Natural killer cell treated with Interleukin-12 subunit alpha and Interleukin-12 subunit beta and Interleukin-15 and Interleukin-18, amount 100 ng/mL, for 72 hours (primary cell): ENCODE data around the gene ZNF521. TPM values are rescaled to one million over a fixed set of nuclear protein-coding genes. Genes with fewer than 3 reads are reported as not detected.

Source experiments
- ATAC-seq, 2 donors: fragments of 150-1000 bp; cut with Tn5 transposase in 1 of 2; sonication (Bioruptor Pico), chemical (Tn5 transposase) in 1 of 2; 2 replicates each; pipeline ENCODE4 v1.10.0; 2021
- DNase-seq: peaks from one replicate; pipeline ENCODE4 v3.0.0; 2022; ENCODE audit warnings: low spot score
- H3K27ac Mint-ChIP-seq, 2 donors: 1 replicate in 1 of 2; 2 replicates in 1 of 2; pipeline ENCODE4 v1.8.0; 2022; ENCODE audit warnings: mixed read lengths in 2 of 2, mild to moderate bottlenecking in 1 of 2, moderate library complexity in 1 of 2
- H3K27me3 Mint-ChIP-seq, 2 donors: 1 replicate in 1 of 2; 2 replicates in 1 of 2; pipeline ENCODE4 v1.8.0; 2022; ENCODE audit warnings: mixed read lengths in 2 of 2
- H3K36me3 Mint-ChIP-seq: one replicate; pipeline ENCODE4 v1.8.0; 2022; ENCODE audit warnings: mixed read lengths
- H3K4me1 Mint-ChIP-seq, 2 donors: 1 replicate in 1 of 2; 2 replicates in 1 of 2; pipeline ENCODE4 v1.8.0; 2022; ENCODE audit warnings: low read depth in 2 of 2, mixed read lengths in 2 of 2, mild to moderate bottlenecking in 1 of 2
- H3K4me3 Mint-ChIP-seq: one replicate; pipeline ENCODE4 v1.8.0; 2022; ENCODE audit warnings: mixed read lengths
- H3K9me3 Mint-ChIP-seq: 2 replicates; pipeline ENCODE4 v1.8.0; 2022; ENCODE audit warnings: mixed read lengths
- total RNA-seq, 2 donors: library from RNA; stranded (reverse); gene quantifications; one replicate each; pipeline ENCODE4 v1.2.3, GENCODE V29; 2022

The ZNF521 gene
- total RNA-seq, 2 donors from 2014 or later, result 1.8 TPM; not detected in 1

GRCh38 chr18:25140124-25140961, 211.6 kb downstream of the ZNF521 start:
- Mint-ChIP-seq H3K4me1 (no peaks in the 10 kb centered on the region), H3K36me3 (no peaks in the 10 kb centered on the region), H3K27me3 (peaks cover 2 to 8% of the 10 kb centered on the region in 2 donors), H3K9me3 (no peaks in the 10 kb centered on the region), H3K4me3 (no peak overlapping the region), H3K27ac (no peak overlapping the region)
- DNase-seq (no peak), ATAC-seq (no peak)

- ATAC-seq, result no peak
- H3K36me3 Mint-ChIP-seq, result no peaks in the 10 kb centered on the region
- H3K27me3 Mint-ChIP-seq, result peaks cover 2 to 8% of the 10 kb centered on the region in 2 donors
- no peaks in the 10 kb centered on the region for H3K4me1 Mint-ChIP-seq
- H3K4me3 Mint-ChIP-seq, result no peak overlapping the region
- H3K27ac Mint-ChIP-seq, result no peak overlapping the region
- no peaks in the 10 kb centered on the region for H3K9me3 Mint-ChIP-seq
- no peak for DNase-seq
Observed at GRCh38 chr18:25137197-25137472, 214.8 kb downstream of the ZNF521 start.

- Mint-ChIP-seq H3K27ac (no peak overlapping the region), H3K9me3 (no peaks in the 10 kb centered on the region), H3K27me3 (peaks cover 2 to 8% of the 10 kb centered on the region in 2 donors), H3K4me3 (no peak overlapping the region), H3K4me1 (no peaks in the 10 kb centered on the region), H3K36me3 (no peaks in the 10 kb centered on the region)
- DNase-seq, result no peak
- ATAC-seq, result no peak
Observed at GRCh38 chr18:25136416-25137196, 215.4 kb downstream of the ZNF521 start.

GRCh38 chr18:25134861-25135260, 217.1 kb downstream of the ZNF521 start:
- peaks cover 0 to under 1% of the 10 kb centered on the region in 2 donors for H3K27me3 Mint-ChIP-seq
- no peaks in the 10 kb centered on the region for H3K4me1 Mint-ChIP-seq
- no peak for ATAC-seq
- no peak for DNase-seq
- H3K9me3 Mint-ChIP-seq, result no peaks in the 10 kb centered on the region
- H3K4me3 Mint-ChIP-seq, result no peak overlapping the region
- no peaks in the 10 kb centered on the region for H3K36me3 Mint-ChIP-seq
- no peak overlapping the region for H3K27ac Mint-ChIP-seq

- Mint-ChIP-seq H3K4me1 (no peaks in the 10 kb centered on the region), H3K36me3 (no peaks in the 10 kb centered on the region), H3K27ac (no peak overlapping the region), H3K27me3 (no peaks in the 10 kb centered on the region), H3K4me3 (no peak overlapping the region), H3K9me3 (no peaks in the 10 kb centered on the region)
- no peak for DNase-seq
- no peak for ATAC-seq
Observed at GRCh38 chr18:25133879-25134278, 218.1 kb downstream of the ZNF521 start.

GRCh38 chr18:25132786-25133496, 219.0 kb downstream of the ZNF521 start:
- no peak for ATAC-seq
- no peaks in the 10 kb centered on the region for H3K4me1 Mint-ChIP-seq
- no peak overlapping the region for H3K4me3 Mint-ChIP-seq
- H3K9me3 Mint-ChIP-seq, result no peaks in the 10 kb centered on the region
- H3K27me3 Mint-ChIP-seq, result no peaks in the 10 kb centered on the region
- no peaks in the 10 kb centered on the region for H3K36me3 Mint-ChIP-seq
- H3K27ac Mint-ChIP-seq, result no peak overlapping the region
- DNase-seq, result no peak

- Mint-ChIP-seq H3K4me1 (no peaks in the 10 kb centered on the region), H3K4me3 (no peak overlapping the region), H3K36me3 (no peaks in the 10 kb centered on the region), H3K9me3 (no peaks in the 10 kb centered on the region), H3K27me3 (peaks cover 0 to 2% of the 10 kb centered on the region in 2 donors), H3K27ac (no peak overlapping the region)
- no peak for ATAC-seq
- DNase-seq, result no peak
Observed at GRCh38 chr18:25126751-25127150, 225.2 kb downstream of the ZNF521 start.

GRCh38 chr18:25125680-25126079, 226.3 kb downstream of the ZNF521 start:
- Mint-ChIP-seq H3K4me3 (no peak overlapping the region), H3K9me3 (no peaks in the 10 kb centered on the region), H3K4me1 (no peaks in the 10 kb centered on the region), H3K36me3 (no peaks in the 10 kb centered on the region), H3K27me3 (peaks cover 0 to 2% of the 10 kb centered on the region in 2 donors), H3K27ac (no peak overlapping the region)
- no peak for ATAC-seq
- no peak for DNase-seq

GRCh38 chr18:25123438-25124232, 228.3 kb downstream of the ZNF521 start:
- DNase-seq, result no peak
- Mint-ChIP-seq H3K9me3 (no peaks in the 10 kb centered on the region), H3K27ac (no peak overlapping the region), H3K27me3 (peaks cover 0 to 2% of the 10 kb centered on the region in 2 donors), H3K4me3 (no peak overlapping the region), H3K36me3 (no peaks in the 10 kb centered on the region), H3K4me1 (no peaks in the 10 kb centered on the region)
- ATAC-seq, result no peak

- H3K4me1 Mint-ChIP-seq, result no peaks in the 10 kb centered on the region
- H3K9me3 Mint-ChIP-seq, result no peaks in the 10 kb centered on the region
- DNase-seq (no peak), ATAC-seq (no peak)
- no peaks in the 10 kb centered on the region for H3K36me3 Mint-ChIP-seq
- H3K27me3 Mint-ChIP-seq, result peaks cover 0 to 2% of the 10 kb centered on the region in 2 donors
- no peak overlapping the region for H3K4me3 Mint-ChIP-seq
- H3K27ac Mint-ChIP-seq, result no peak overlapping the region
Observed at GRCh38 chr18:25121442-25121841, 230.5 kb downstream of the ZNF521 start.

- DNase-seq, result no peak
- Mint-ChIP-seq H3K27me3 (peaks cover 0 to 3% of the 10 kb centered on the region in 2 donors), H3K4me3 (no peak overlapping the region), H3K4me1 (no peaks in the 10 kb centered on the region), H3K9me3 (no peaks in the 10 kb centered on the region), H3K36me3 (no peaks in the 10 kb centered on the region), H3K27ac (no peak overlapping the region)
- no peak for ATAC-seq
Observed at GRCh38 chr18:25113566-25113965, 238.4 kb downstream of the ZNF521 start.

- no peaks in the 10 kb centered on the region for H3K4me1 Mint-ChIP-seq
- no peaks in the 10 kb centered on the region for H3K9me3 Mint-ChIP-seq
- ATAC-seq (no peak), DNase-seq (no peak)
- H3K27ac Mint-ChIP-seq, result no peak overlapping the region
- no peak overlapping the region for H3K4me3 Mint-ChIP-seq
- no peaks in the 10 kb centered on the region for H3K36me3 Mint-ChIP-seq
- peaks cover 0 to 3% of the 10 kb centered on the region in 2 donors for H3K27me3 Mint-ChIP-seq
Observed at GRCh38 chr18:25112821-25113434, 239.0 kb downstream of the ZNF521 start.
